ENCODE results near the gene CAPZA1.

DNA sequence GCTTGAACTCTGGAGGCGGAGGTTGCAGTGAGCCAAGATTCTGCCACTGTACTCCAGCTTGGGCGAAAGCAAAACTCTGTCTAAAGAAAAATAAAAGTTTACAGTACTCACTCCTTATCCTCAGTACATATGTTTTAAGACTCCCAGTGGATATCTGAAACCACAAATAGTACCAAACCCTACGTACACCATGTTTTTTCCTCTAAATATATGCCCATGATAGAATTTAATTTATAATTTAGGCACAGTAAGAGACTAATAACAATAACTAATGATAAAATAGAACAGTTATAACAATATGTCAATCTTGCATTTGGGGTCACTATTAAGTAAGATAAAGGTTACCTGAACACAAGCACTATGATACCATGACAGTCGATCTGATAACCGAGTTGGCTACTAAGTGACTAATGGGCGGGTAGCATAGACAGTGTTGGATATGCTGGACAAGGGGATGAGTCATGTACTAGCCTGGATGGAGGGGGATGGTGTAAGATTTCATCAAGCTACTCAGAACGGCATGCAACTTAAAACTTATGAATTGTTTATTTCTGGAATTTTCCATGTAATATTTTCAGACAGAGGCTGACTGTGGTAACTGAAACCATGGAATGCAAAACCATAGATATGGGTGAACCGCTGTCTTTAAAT, 44.4 kb upstream of the CAPZA1 start:
- TF ChIP-seq POLR2AphosphoS5 (IDR thresholded peaks at IDR 0.05) = no peak
- TF ChIP-seq CTCF (IDR thresholded peaks at IDR 0.05; ENCODE audit: poor library complexity, severe bottlenecking) = no peak
- no peak for TF ChIP-seq TAF1 (IDR thresholded peaks at IDR 0.05; ENCODE audit: low read depth)
- TF ChIP-seq MXI1 (conservative IDR thresholded peaks at IDR 0.05; ENCODE audit: poor library complexity, severe bottlenecking) = no peak

All from neural cell (in vitro differentiated cells).